Measurements from ENCODE around the gene DOCK2. TPM values are rescaled to one million over a fixed set of nuclear protein-coding genes. Genes with fewer than 3 reads are reported as not detected.

The DOCK2 gene
- total RNA-seq, 1 donor from 2014 or later, result 13.6 TPM

- H3K4me1 ChIP-seq (ENCODE audit: control insufficient read depth in 3 of 3, insufficient read depth in 3 of 3, low read length in 3 of 3), result no peaks in the 10 kb centered on the region
- no peaks in the 10 kb centered on the region for H3K9me3 ChIP-seq (ENCODE audit: control insufficient read depth in 3 of 3, low read length in 3 of 3)
- no peak overlapping the region for H3K27ac ChIP-seq (ENCODE audit: low read depth, low read length)
- no peaks in the 10 kb centered on the region for H3K27me3 ChIP-seq (ENCODE audit: control insufficient read depth in 3 of 3, insufficient read depth in 3 of 3, low read length in 3 of 3)
- no peak overlapping the region for H3K4me3 ChIP-seq (ENCODE audit: low read length in 3 of 3)
- H3K9ac ChIP-seq (ENCODE audit: low read depth in 1 of 3, low read length in 3 of 3), result no peak overlapping the region
- no peaks in the 10 kb centered on the region for H3K36me3 ChIP-seq (ENCODE audit: control insufficient read depth in 3 of 3, insufficient read depth in 3 of 3, low read length in 3 of 3)
Observed at GRCh38 chr5:169836835-169837536, 199.9 kb downstream of the DOCK2 start.

- no peak overlapping the region for H3K27ac ChIP-seq (ENCODE audit: low read depth, low read length)
- H3K4me1 ChIP-seq (ENCODE audit: control insufficient read depth in 3 of 3, insufficient read depth in 3 of 3, low read length in 3 of 3), result no peaks in the 10 kb centered on the region
- H3K9me3 ChIP-seq (ENCODE audit: control insufficient read depth in 3 of 3, low read length in 3 of 3), result no peaks in the 10 kb centered on the region
- no peaks in the 10 kb centered on the region for H3K36me3 ChIP-seq (ENCODE audit: control insufficient read depth in 3 of 3, insufficient read depth in 3 of 3, low read length in 3 of 3)
- no peaks in the 10 kb centered on the region for H3K27me3 ChIP-seq (ENCODE audit: control insufficient read depth in 3 of 3, insufficient read depth in 3 of 3, low read length in 3 of 3)
- H3K4me3 ChIP-seq (ENCODE audit: low read length in 3 of 3), result no peak overlapping the region
- H3K9ac ChIP-seq (ENCODE audit: low read depth in 1 of 3, low read length in 3 of 3), result no peak overlapping the region
Observed at GRCh38 chr5:169837686-169838085, 200.6 kb downstream of the DOCK2 start.

GRCh38 chr5:169838688-169839087 is 201.6 kb downstream of the DOCK2 start:
- H3K36me3 ChIP-seq (ENCODE audit: control insufficient read depth in 3 of 3, insufficient read depth in 3 of 3, low read length in 3 of 3), result no peaks in the 10 kb centered on the region
- H3K4me1 ChIP-seq (ENCODE audit: control insufficient read depth in 3 of 3, insufficient read depth in 3 of 3, low read length in 3 of 3), result no peaks in the 10 kb centered on the region
- H3K9ac ChIP-seq (ENCODE audit: low read depth in 1 of 3, low read length in 3 of 3), result no peak overlapping the region
- H3K9me3 ChIP-seq (ENCODE audit: control insufficient read depth in 3 of 3, low read length in 3 of 3), result no peaks in the 10 kb centered on the region
- no peak overlapping the region for H3K4me3 ChIP-seq (ENCODE audit: low read length in 3 of 3)
- no peaks in the 10 kb centered on the region for H3K27me3 ChIP-seq (ENCODE audit: control insufficient read depth in 3 of 3, insufficient read depth in 3 of 3, low read length in 3 of 3)
- no peak overlapping the region for H3K27ac ChIP-seq (ENCODE audit: low read depth, low read length)

DNA sequence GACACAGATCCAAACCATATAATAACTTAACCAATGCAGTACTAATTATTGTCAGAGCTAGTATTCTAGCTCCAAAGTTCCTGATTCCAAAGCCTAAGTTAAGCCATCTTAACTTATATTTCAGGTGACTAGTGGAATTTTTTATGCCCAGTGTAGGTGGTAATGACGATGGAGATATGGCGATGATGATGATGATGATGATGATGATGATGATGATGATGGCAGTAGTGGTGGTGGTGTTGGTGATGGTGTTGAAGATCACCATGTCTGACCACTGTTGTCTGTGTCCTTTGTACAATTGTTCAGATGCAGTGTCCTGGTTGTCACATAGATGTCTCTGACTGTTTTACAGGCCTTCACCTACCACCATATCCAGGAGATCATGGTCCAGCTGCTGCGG is 203.3 kb downstream of the DOCK2 start:
- no peak overlapping the region for H3K9ac ChIP-seq (ENCODE audit: low read depth in 1 of 3, low read length in 3 of 3)
- H3K36me3 ChIP-seq (ENCODE audit: control insufficient read depth in 3 of 3, insufficient read depth in 3 of 3, low read length in 3 of 3), result no peaks in the 10 kb centered on the region
- H3K27ac ChIP-seq (ENCODE audit: low read depth, low read length), result no peak overlapping the region
- H3K4me1 ChIP-seq (ENCODE audit: control insufficient read depth in 3 of 3, insufficient read depth in 3 of 3, low read length in 3 of 3), result no peaks in the 10 kb centered on the region
- H3K9me3 ChIP-seq (ENCODE audit: control insufficient read depth in 3 of 3, low read length in 3 of 3), result no peaks in the 10 kb centered on the region
- no peak overlapping the region for H3K4me3 ChIP-seq (ENCODE audit: low read length in 3 of 3)
- H3K27me3 ChIP-seq (ENCODE audit: control insufficient read depth in 3 of 3, insufficient read depth in 3 of 3, low read length in 3 of 3), result no peaks in the 10 kb centered on the region

DNA sequence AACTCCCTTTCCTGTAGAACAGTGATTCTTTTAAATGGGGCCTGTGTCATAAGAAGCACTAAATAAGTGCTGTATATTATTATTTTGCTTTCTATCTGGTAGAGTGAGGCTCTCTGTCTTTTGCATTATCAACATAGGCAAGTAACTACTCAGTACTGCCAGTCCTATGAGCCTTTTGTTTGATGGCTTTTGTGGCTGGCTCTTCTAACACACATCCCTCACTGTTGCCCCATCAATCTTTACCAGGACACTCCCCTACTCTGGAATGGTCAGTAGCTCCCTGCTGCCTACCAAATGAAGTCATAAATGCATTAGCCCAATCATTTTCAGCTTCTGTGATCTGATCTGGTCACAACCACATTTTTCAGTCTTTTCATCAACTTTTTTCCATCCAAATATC is 205.6 kb downstream of the DOCK2 start:
- H3K27ac ChIP-seq (ENCODE audit: low read depth, low read length), result no peak overlapping the region
- no peaks in the 10 kb centered on the region for H3K36me3 ChIP-seq (ENCODE audit: control insufficient read depth in 3 of 3, insufficient read depth in 3 of 3, low read length in 3 of 3)
- no peak overlapping the region for H3K9ac ChIP-seq (ENCODE audit: low read depth in 1 of 3, low read length in 3 of 3)
- no peak overlapping the region for H3K4me3 ChIP-seq (ENCODE audit: low read length in 3 of 3)
- H3K9me3 ChIP-seq (ENCODE audit: control insufficient read depth in 3 of 3, low read length in 3 of 3), result no peaks in the 10 kb centered on the region
- H3K4me1 ChIP-seq (ENCODE audit: control insufficient read depth in 3 of 3, insufficient read depth in 3 of 3, low read length in 3 of 3), result no peaks in the 10 kb centered on the region
- H3K27me3 ChIP-seq (ENCODE audit: control insufficient read depth in 3 of 3, insufficient read depth in 3 of 3, low read length in 3 of 3), result no peaks in the 10 kb centered on the region

DNA sequence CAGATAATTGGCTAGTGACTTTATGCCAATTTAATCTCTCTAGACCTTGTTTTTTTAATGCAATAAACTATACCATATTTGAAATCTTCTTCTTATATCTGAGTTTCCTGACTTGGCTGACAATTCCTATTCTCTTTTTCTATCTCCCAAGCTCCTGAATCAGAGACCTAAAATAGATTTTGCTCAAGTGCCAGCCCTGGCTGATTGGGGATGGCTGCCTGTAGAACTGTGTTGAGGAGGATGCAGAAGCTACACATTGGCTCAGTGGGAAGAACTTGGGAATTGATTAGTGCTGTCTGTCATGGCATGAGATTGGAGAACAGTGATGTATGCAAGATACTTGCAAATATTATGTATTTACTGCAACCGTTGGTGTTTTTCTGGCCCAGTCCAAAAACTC is 210.4 kb downstream of the DOCK2 start:
- H3K27me3 ChIP-seq (ENCODE audit: control insufficient read depth in 3 of 3, insufficient read depth in 3 of 3, low read length in 3 of 3), result no peaks in the 10 kb centered on the region
- no peak overlapping the region for H3K4me3 ChIP-seq (ENCODE audit: low read length in 3 of 3)
- H3K9ac ChIP-seq (ENCODE audit: low read depth in 1 of 3, low read length in 3 of 3), result no peak overlapping the region
- no peaks in the 10 kb centered on the region for H3K36me3 ChIP-seq (ENCODE audit: control insufficient read depth in 3 of 3, insufficient read depth in 3 of 3, low read length in 3 of 3)
- H3K9me3 ChIP-seq (ENCODE audit: control insufficient read depth in 3 of 3, low read length in 3 of 3), result peaks cover 0 to 3% (median 3%) of the 10 kb centered on the region in 3 donors
- H3K4me1 ChIP-seq (ENCODE audit: control insufficient read depth in 3 of 3, insufficient read depth in 3 of 3, low read length in 3 of 3), result no peaks in the 10 kb centered on the region
- no peak overlapping the region for H3K27ac ChIP-seq (ENCODE audit: low read depth, low read length)

DNA sequence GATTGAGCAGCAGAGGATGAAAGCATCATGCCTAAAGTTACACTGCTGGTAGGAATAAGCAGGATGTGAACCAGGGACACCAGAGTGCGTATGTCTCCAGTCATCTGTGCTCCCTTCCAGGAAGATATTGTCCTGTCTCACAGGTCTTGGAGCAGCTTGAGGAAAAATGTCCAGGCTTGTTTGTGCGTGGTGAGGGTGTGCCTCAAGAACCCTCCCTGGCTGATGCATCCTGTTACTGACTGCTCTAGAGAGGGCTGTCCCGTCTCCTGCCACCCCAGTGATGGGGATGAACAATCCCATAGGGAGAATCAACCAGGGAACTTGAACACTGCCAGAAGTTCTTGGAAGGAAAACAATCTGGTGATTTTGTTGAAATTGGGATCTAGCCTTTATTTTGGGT is 211.2 kb downstream of the DOCK2 start:
- no peaks in the 10 kb centered on the region for H3K27me3 ChIP-seq (ENCODE audit: control insufficient read depth in 3 of 3, insufficient read depth in 3 of 3, low read length in 3 of 3)
- no peak overlapping the region for H3K4me3 ChIP-seq (ENCODE audit: low read length in 3 of 3)
- H3K27ac ChIP-seq (ENCODE audit: low read depth, low read length), result no peak overlapping the region
- H3K4me1 ChIP-seq (ENCODE audit: control insufficient read depth in 3 of 3, insufficient read depth in 3 of 3, low read length in 3 of 3), result no peaks in the 10 kb centered on the region
- no peaks in the 10 kb centered on the region for H3K36me3 ChIP-seq (ENCODE audit: control insufficient read depth in 3 of 3, insufficient read depth in 3 of 3, low read length in 3 of 3)
- no peak overlapping the region for H3K9ac ChIP-seq (ENCODE audit: low read depth in 1 of 3, low read length in 3 of 3)
- H3K9me3 ChIP-seq (ENCODE audit: control insufficient read depth in 3 of 3, low read length in 3 of 3), result peaks cover 0 to 3% (median 3%) of the 10 kb centered on the region in 3 donors

DNA sequence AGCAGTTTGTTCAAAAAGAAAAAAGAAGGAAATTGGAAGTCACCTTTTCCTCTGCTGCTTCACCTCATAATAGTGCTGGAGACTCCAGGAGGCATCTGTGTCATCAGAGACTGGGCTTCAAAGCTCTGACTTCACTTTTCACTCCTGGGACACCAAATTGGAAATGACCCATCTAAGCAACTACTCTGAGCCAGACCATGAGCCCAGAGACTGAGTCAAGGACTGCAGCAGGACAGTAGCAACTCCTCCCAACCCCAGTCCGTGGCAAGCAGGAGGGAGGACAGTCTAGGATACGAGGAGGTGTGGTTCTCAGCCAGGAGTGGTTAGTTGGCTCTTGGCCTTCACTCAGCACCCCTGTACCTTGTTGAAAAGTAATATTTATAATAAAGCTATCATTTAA is 211.7 kb downstream of the DOCK2 start:
- H3K27me3 ChIP-seq (ENCODE audit: control insufficient read depth in 3 of 3, insufficient read depth in 3 of 3, low read length in 3 of 3), result no peaks in the 10 kb centered on the region
- H3K27ac ChIP-seq (ENCODE audit: low read depth, low read length), result no peak overlapping the region
- H3K4me3 ChIP-seq (ENCODE audit: low read length in 3 of 3), result no peak overlapping the region
- H3K36me3 ChIP-seq (ENCODE audit: control insufficient read depth in 3 of 3, insufficient read depth in 3 of 3, low read length in 3 of 3), result no peaks in the 10 kb centered on the region
- H3K4me1 ChIP-seq (ENCODE audit: control insufficient read depth in 3 of 3, insufficient read depth in 3 of 3, low read length in 3 of 3), result no peaks in the 10 kb centered on the region
- no peak overlapping the region for H3K9ac ChIP-seq (ENCODE audit: low read depth in 1 of 3, low read length in 3 of 3)
- H3K9me3 ChIP-seq (ENCODE audit: control insufficient read depth in 3 of 3, low read length in 3 of 3), result peaks cover 0 to 3% (median 3%) of the 10 kb centered on the region in 3 donors

DNA sequence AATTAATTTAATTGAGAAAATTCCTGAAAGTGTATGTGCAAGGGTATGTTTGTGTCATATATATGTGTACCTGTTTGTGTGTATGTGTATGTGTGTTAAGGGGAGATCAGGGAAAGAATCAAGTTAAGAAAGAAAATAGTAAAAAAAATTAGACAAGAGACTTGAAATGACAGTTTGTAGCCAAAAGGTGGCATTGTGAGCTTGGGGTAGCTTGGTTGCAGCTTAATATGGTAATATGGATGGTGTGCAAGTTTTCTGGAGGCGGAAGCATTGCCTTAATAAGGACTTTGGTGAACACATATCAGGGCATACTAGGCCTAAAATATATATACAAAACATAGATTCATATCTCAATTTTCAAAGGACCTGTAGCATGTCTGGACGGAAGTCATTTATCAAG is 213.3 kb downstream of the DOCK2 start:
- Histone ChIP-seq H3K27ac (ENCODE audit: low read depth, low read length) (no peak overlapping the region), H3K36me3 (ENCODE audit: control insufficient read depth in 3 of 3, insufficient read depth in 3 of 3, low read length in 3 of 3) (no peaks in the 10 kb centered on the region), H3K4me1 (ENCODE audit: control insufficient read depth in 3 of 3, insufficient read depth in 3 of 3, low read length in 3 of 3) (no peaks in the 10 kb centered on the region), H3K27me3 (ENCODE audit: control insufficient read depth in 3 of 3, insufficient read depth in 3 of 3, low read length in 3 of 3) (no peaks in the 10 kb centered on the region), H3K4me3 (ENCODE audit: low read length in 3 of 3) (no peak overlapping the region), H3K9me3 (ENCODE audit: control insufficient read depth in 3 of 3, low read length in 3 of 3) (peaks cover 0 to 3% (median 3%) of the 10 kb centered on the region in 3 donors), H3K9ac (ENCODE audit: low read depth in 1 of 3, low read length in 3 of 3) (no peak overlapping the region)

DNA sequence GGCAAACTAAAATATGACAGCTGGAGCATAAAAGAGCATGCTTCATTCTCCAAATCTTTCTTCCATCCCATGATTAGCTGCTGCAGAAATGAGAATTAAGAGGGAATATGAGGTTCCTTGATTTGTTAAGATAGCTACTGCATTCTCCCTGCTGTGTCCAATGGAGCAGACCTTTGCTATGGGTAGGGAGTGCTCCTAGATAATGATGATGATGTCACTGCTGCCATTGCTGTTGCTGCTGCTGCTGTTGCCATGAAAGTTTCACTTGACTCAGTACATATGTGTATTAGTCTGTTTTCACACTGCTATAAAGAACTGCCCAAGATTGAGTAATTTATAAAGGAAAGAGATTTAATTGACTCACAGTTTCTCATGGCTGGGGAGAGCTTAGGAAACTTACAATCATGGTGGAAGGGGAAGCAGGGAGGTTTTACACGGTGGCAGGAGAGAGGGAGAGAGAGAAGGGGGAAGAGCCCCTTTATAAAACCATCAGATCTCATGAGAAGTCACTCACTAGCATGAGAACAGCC is 214.3 kb downstream of the DOCK2 start:
- no peaks in the 10 kb centered on the region for H3K4me1 ChIP-seq (ENCODE audit: control insufficient read depth in 3 of 3, insufficient read depth in 3 of 3, low read length in 3 of 3)
- peaks cover 0 to 3% (median 3%) of the 10 kb centered on the region in 3 donors for H3K9me3 ChIP-seq (ENCODE audit: control insufficient read depth in 3 of 3, low read length in 3 of 3)
- no peak overlapping the region for H3K4me3 ChIP-seq (ENCODE audit: low read length in 3 of 3)
- H3K27me3 ChIP-seq (ENCODE audit: control insufficient read depth in 3 of 3, insufficient read depth in 3 of 3, low read length in 3 of 3), result no peaks in the 10 kb centered on the region
- H3K36me3 ChIP-seq (ENCODE audit: control insufficient read depth in 3 of 3, insufficient read depth in 3 of 3, low read length in 3 of 3), result no peaks in the 10 kb centered on the region
- H3K9ac ChIP-seq (ENCODE audit: low read depth in 1 of 3, low read length in 3 of 3), result no peak overlapping the region
- H3K27ac ChIP-seq (ENCODE audit: low read depth, low read length), result no peak overlapping the region
